C4-2B (cell line): ENCODE results near the gene CABLES1.

Source experiments
- ZFX ChIP-seq: fragments of 450-650 bp; IDR thresholded peaks from 2 replicates; pipeline ENCODE4 v1.6.1; 2017
- TF ChIP-seq, protein P1 (sequence below): fragments of 450-650 bp; conservative IDR thresholded peaks from 2 replicates; pipeline ENCODE4 v1.5.1; 2017; ENCODE audit warnings: mild to moderate bottlenecking

DNA sequence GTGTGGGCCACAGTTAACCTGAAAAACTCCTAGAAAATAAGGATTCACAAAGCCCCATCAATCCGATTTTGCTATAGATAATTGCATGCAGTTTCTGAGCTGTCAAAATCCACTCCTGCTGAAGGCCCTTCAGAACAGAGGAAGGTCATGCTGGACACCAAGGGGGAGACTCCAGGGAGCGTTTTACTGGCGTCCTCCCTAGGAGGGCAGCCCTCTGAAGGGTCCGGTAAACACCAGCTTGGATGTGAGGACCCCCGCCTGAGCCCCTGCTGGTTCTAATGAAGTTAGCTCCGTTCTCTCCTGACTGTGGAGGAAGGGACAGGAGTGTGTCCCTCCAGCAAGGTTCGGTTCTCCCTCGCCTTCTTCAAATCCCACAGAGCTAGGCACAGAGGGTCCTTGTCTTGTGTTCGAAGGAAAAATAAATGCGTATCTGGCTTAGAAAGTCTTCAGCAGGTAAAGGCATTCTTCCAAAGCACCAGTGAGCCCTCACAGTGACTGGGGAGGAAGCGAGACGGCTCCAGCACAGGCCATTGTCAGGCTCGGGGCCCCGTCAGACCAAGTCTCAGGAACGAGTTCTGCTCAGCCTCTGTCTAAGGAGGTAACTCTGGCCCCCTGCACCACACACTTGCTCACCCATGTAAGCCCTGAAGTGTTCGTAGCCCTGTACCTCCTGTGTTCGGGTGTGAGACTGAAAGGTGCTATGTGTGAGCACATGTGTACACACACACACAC is 41.6 kb downstream of the CABLES1 start:
- TF ChIP-seq, protein P1, sequence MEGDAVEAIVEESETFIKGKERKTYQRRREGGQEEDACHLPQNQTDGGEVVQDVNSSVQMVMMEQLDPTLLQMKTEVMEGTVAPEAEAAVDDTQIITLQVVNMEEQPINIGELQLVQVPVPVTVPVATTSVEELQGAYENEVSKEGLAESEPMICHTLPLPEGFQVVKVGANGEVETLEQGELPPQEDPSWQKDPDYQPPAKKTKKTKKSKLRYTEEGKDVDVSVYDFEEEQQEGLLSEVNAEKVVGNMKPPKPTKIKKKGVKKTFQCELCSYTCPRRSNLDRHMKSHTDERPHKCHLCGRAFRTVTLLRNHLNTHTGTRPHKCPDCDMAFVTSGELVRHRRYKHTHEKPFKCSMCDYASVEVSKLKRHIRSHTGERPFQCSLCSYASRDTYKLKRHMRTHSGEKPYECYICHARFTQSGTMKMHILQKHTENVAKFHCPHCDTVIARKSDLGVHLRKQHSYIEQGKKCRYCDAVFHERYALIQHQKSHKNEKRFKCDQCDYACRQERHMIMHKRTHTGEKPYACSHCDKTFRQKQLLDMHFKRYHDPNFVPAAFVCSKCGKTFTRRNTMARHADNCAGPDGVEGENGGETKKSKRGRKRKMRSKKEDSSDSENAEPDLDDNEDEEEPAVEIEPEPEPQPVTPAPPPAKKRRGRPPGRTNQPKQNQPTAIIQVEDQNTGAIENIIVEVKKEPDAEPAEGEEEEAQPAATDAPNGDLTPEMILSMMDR = no peak
- no peak for TF ChIP-seq ZFX
